ENCODE data around the gene CTBP1. TPM values are rescaled to one million over a fixed set of nuclear protein-coding genes. Genes with fewer than 3 reads are reported as not detected.

CTBP1 gene
- total RNA-seq, 1 donor from 2014 or later = 112 TPM

- peak; percentile 83 for DNase-seq
- intact Hi-C loops (cut with micrococcal nuclease) = no loop called here
These were observed 22.8 kb downstream of the CTBP1 start for GRCh38 chr4:1226144-1226481.

GRCh38 chr4:1225272-1226143 lies 23.4 kb downstream of the CTBP1 start:
- Histone ChIP-seq H3K4me3 (peak overlapping the region; percentile 11), H3K9me3 (replicated peaks) (no peaks in the 10 kb centered on the region), H3K27me3 (ENCODE audit: low read depth) (no peaks in the 10 kb centered on the region), H3K36me3 (peaks cover 85% of the 10 kb centered on the region), H3K4me1 (peaks cover 22% of the 10 kb centered on the region), H3K27ac (replicated peaks) (peak overlapping the region; percentile 74)
- no peak for DNase-seq
- intact Hi-C loops (cut with micrococcal nuclease) = no loop called here
- no peak for TF ChIP-seq CTCF (IDR thresholded peaks at IDR 0.05; ENCODE audit: borderline replicate concordance)

More at GRCh38 chr4:1226144-1226481, 22.8 kb downstream of the CTBP1 start:
- Histone ChIP-seq H3K4me3 (peak overlapping the region; percentile 11), H3K36me3 (peaks cover 85% of the 10 kb centered on the region), H3K9me3 (replicated peaks) (no peaks in the 10 kb centered on the region), H3K4me1 (peaks cover 22% of the 10 kb centered on the region), H3K27me3 (ENCODE audit: low read depth) (no peaks in the 10 kb centered on the region), H3K27ac (replicated peaks) (peak overlapping the region; percentile 74)
- TF ChIP-seq CTCF (IDR thresholded peaks at IDR 0.05; ENCODE audit: borderline replicate concordance) = peak; percentile 27

- H3K36me3 ChIP-seq = peaks cover 77% of the 10 kb centered on the region
These were observed 24.8 kb downstream of the CTBP1 start for GRCh38 chr4:1223841-1224809.

GRCh38 chr4:1222938-1223690 lies 25.8 kb downstream of the CTBP1 start:
- intact Hi-C loops (cut with micrococcal nuclease) = no loop called here
- Histone ChIP-seq H3K4me3 (no peak overlapping the region), H3K9me3 (replicated peaks) (no peaks in the 10 kb centered on the region), H3K4me1 (peaks cover 22% of the 10 kb centered on the region), H3K36me3 (peaks cover 72% of the 10 kb centered on the region), H3K27me3 (ENCODE audit: low read depth) (no peaks in the 10 kb centered on the region), H3K27ac (replicated peaks) (no peak overlapping the region)
- no peak for DNase-seq
- no peak for TF ChIP-seq CTCF (IDR thresholded peaks at IDR 0.05; ENCODE audit: borderline replicate concordance)

More at GRCh38 chr4:1223841-1224809, 24.8 kb downstream of the CTBP1 start:
- DNase-seq = no peak
- Histone ChIP-seq H3K4me3 (no peak overlapping the region), H3K27ac (replicated peaks) (no peak overlapping the region), H3K9me3 (replicated peaks) (no peaks in the 10 kb centered on the region), H3K27me3 (ENCODE audit: low read depth) (no peaks in the 10 kb centered on the region), H3K4me1 (peaks cover 22% of the 10 kb centered on the region)
- intact Hi-C loops (cut with micrococcal nuclease) = no loop called here
- no peak for TF ChIP-seq CTCF (IDR thresholded peaks at IDR 0.05; ENCODE audit: borderline replicate concordance)

All from left ventricle myocardium inferior (tissue), 1 donor.